ENCODE data around the gene BOK. TPM values are rescaled to one million over a fixed set of nuclear protein-coding genes. Genes with fewer than 3 reads are reported as not detected.
"Not testable (repeated sequence)": the region's sequence is repeated elsewhere in the genome, so short reads cannot be mapped to it uniquely, and the experiment has no call there.

BOK gene, protein sequence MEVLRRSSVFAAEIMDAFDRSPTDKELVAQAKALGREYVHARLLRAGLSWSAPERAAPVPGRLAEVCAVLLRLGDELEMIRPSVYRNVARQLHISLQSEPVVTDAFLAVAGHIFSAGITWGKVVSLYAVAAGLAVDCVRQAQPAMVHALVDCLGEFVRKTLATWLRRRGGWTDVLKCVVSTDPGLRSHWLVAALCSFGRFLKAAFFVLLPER
- 67.3 and 69.6 TPM in 2 replicates for total RNA-seq (2014; rRNA removed)
- polyA plus RNA-seq (2012), result 69.8 TPM

DNA sequence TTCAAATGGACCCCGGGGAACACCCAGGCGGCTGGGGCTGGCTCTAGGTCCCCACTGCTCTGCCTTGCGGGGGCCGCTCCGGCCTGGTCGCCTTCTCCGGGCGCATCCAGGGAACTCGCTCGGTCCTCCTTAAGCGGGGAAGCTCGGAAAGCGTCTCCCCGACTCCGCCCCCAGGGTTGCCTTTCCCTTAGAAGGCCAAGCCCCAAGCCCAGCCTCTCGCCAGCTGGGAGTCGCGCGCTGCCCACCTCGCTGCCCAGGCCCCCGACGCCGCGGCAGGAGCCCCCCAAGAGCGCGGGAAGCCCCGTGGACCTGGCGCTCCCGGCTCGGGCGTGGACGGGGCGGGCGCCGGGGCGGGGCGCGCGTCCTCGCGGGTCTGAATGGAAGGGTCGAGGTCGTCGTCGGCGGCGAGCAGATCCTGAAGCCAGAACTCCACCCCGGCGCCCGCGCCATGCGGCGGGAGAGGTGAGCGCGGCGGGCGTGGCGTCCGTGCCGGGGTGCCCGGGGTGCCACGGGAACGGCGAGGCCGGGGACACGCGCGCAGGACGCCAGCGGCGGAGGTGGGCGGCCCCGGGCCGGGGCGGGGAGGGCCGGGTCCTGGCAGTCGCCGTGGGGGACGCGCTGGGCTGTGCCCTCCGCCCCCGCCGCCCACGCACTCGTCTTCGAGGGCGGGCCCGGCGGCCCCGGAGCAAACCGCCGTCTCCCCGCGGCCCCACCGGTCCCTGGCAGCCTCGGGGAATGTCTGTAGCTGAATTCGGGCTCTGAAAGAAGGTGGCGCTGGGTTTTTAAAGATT is at the start of gene BOK:
BOK (plus strand) TSS at position 214 of the 791 bp plus-strand sequence. CDS start 739 bp downstream, outside the sequence.
- peak; percentile 82 for DNase-seq (ENCODE audit: low read depth)

DNA sequence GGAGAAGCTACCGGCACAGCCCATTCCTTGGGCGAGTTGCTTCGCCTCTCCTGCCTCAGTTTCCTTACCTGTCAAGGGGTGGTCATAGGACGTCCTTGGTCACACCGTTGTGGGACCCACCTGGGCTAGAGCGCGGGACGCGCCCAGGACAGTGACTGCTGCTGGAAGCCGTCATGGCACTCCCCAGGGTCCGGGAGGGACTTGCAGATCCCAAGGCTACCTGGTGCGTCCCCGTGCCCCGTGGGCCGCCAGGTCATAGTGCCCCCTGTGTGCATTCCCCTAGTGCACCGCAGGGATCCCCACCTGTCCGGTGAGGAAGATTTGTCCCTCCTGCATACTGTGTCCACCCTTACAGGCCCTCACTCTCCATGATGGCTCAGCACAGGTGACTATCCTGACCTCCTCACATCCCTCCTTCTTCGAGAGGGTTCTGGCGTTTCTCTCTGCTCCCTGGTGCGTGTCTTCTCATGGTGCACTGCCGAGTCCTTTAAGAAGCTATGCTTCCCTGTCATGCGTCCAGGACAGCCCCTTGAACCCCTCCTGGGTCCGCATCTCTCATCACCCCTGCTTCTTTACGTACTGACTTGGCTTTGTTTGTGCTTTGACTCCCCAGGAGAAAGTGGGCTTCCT is 49.3 kb upstream of the BOK start:
- DNase-seq (ENCODE audit: low read depth), result no peak

DNA sequence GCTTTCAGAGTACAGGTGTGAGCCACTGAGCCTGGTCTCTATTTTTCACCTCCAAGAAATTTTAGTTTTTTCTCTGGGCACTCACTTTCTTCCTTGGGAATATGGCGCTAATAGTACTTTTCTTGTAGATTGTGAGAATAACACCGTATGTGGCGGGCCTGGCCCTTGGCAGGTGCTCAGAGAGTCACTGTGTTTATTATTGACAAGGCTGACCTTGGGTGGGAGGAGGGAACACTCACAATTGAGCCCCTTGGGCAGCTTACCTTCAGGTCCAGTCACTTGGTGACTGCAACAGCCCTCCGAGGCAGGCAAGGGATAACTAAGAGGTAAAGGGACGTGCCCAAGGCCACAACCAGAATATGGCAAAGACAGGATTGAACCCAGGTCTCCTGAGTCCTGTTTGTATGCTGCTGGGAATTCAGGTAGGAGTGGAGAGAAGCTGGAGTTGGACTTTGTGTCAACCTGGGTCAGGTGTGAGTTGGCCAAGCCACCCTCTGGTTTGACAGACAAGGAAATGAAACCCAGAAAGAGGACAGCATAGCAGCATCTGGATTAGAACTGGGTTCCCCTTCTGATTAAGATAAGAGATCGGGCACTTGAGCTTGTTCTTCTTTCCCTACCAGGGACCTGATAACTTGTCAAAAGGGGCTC is 47.3 kb upstream of the BOK start:
- DNase-seq (ENCODE audit: low read depth), result no peak

DNA sequence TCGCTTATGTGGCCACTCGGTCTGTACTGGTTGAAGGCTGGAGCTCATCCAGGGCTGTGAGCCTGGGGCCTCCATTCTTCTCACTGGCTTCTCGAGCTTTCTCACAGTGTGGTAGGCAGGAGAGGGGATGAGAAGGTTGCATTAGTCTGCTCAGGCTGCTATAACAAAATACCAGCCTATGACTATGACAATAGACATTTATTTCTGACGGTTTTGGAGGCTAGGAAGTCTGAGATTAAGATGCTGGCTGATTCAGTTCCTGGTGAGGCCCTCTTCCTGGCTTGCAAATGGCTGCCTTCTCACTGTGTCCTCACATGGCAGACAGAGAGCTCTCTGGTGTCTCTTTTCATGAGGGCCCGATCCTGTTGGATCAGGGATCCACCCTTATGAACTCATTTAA is 44.0 kb upstream of the BOK start:
- DNase-seq (ENCODE audit: low read depth), result no peak

DNA sequence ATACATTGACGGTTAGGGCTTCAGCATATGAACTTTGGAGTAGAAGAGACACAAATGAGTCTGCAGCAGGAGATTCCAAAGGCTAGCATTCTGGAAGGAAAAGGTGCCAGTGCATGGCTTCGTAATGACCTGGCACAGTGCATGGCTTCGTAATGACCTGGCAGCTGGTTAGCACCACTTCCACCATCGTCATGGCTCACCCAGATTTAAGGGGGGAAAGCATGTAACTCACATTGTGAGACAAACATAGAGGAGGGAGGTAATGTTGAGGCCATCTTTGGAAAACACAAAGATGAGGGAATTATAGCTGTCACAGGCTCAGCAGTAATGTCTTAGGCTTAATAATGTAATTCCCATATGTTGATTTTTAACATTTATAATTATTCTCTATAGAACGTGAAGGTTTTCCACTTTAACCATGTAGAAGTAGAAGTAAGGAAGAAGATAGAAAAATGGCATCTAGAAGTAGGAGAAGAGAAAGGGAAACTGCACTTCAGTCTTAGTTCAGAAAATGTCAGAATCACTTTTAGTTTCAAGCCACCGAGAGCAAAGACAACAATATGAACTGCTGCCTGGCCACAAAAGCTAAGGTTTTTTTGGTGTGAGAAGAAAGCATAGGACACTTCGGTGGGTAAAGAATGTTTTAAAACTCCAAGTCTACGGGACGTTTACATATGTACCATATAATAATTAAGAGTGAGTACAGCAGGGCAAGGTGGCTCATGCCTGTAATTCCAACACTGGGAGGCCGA is 43.4 kb upstream of the BOK start:
- DNase-seq (ENCODE audit: low read depth), result no peak

DNA sequence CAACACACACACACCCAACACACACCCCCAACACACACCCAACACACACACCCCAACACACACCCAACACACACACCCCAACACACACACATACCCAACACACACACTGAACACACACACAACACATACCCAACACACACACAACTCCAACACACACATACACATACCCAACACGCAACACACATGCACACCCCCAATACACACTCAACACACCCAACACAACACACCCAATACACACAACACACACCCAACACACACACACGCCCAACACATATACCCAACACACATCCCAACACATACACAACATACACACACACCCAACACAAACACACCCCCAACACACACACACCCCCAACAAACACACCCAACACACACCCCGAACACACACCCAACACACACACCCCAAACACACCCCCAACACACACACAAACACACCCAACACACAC is 42.0 kb upstream of the BOK start:
- no peak for DNase-seq (ENCODE audit: low read depth)

DNA sequence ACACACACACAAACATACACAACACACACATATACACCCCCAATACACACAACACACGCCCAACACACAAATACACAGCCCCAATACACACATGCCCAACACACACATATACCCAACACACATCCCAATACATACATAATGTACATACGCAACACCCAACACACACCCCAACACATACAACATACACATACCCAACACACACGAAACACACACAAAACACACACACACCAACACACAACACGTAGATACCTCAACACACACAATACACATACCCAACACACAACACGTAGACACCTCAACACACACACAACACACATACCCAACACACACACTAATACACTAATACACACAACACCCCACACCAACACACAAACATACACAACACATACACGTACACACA is 41.2 kb upstream of the BOK start:
- DNase-seq (ENCODE audit: low read depth), result no peak

DNA sequence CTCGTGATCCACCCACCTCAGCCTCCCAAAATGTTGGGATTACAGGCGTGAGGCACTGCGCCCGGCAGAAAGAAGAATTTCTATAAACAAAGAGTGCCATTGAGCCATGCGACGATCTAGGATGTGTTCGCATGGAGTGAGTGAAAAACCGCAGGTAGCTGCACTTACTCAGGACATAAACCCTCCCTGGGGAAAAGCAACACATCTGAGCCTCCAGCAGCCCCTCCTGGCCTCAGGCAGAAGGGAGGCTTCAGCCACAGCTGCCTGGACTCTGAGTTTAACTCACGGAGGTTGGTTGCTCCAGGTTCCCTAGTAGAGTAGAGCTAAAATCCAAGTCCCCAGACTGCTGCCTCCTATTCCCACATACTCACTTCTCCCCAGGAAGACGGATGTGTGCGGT is 38.9 kb upstream of the BOK start:
- no peak for DNase-seq (ENCODE audit: low read depth)

DNA sequence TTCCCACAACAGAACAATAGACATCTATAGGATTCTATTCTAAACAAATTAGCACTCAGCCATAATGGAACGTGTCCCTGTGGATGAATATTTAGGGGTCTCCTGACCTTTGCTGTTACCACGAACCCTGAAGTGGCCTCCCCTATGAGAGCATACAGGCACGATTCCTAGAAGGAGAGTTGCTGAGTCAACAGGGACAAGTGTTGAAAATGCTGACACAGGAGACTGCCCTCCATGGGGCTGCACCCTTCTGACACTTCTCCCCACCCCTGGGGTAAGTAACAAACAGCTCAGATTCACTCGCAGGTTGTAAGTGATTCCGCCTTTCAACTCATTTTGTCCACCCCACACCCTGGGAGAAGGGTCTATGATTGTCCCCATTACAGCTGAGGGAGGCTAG is 36.1 kb upstream of the BOK start:
- DNase-seq (ENCODE audit: low read depth), result no peak

DNA sequence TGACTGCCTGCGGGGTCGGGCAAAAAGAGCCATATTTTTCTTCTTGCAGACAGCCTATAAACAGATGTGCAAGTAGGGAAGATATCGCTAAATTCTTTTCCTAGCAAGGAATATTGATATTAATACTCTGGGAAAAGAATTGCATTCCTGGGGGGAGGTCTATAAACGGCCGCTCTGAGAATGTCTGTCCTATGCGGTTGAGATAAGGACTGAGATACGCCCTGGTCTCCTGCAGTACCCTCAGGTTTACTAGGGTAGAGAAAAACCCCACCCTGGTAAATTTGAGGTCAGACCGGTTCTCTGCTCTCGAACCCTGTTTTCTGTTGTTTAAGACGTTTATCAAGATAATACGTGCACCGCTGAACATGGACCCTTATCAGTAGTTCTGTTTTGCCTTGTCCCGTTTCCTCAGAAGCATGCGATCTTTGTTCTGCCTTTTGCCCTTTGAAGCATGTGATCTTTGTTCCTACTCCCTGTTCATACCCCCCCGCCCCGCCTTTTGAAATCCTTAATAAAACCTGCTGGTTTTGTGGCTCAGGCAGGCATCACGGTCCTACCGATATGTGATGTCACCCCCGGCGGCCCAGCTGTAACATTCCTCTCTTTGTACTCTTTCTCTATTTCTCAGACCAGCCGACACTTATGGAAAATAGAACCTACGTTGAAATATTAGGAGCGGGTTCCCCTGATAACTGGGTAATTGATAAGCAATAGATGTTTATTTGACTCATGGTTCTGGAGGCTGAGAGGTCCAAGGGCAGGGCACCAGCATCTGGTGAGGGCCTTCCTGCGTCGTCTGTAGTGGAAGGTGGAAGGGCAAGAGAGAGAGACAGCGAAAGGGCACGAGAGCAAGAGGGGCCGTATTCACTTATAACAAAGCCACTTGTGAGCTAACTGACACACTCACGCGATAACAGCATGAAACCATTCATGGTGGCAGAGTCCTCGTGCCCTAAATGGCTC is 32.4 kb upstream of the BOK start:
- not testable (repeated sequence) for DNase-seq (ENCODE audit: low read depth)

DNA sequence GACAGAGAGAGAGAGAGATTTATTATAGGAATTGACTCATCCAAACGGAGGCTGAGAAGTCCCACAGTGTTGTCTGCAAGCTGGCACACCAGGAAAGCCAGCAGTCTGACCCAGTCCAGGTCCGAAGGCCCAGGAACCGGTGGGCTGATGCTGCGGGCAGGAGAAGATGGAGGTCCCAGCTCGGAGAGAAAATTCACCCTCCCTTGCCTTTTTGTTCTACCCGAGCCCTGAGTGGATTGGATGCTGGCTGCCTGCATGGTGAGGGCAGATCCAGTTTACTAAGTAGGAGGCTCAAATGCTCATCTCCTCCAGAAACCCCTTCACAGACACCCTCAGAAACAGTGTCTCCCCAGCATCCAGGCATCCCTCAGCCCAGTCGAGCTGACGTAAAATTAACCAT is 28.0 kb upstream of the BOK start:
- DNase-seq (ENCODE audit: low read depth), result no peak

DNA sequence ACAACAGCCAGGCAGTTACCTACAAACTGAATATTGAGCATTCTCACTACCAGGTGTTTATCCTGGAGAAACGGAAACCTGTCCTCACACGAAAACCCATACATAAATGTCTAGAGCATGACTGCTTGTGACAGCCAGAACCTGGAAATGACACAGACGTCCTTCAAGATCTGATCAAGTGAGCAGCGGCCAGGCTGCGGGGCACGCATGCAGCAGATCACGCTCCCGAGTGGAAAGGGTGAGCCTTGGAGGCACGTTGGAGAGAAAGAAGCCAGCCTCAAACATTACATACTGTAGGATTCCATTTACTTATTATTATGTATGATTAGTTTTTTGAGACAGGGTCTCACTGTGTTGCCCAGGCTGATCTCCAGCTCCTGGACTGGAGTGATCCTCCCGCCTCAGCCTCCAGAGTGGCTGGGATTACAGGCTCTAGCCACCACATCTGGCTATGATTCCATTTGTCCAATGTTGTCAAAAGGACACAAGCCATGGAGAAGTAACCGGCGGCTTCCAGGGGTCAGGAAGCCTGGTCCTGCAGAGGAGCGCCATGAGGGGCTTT is 27.3 kb upstream of the BOK start:
- DNase-seq (ENCODE audit: low read depth), result no peak

DNA sequence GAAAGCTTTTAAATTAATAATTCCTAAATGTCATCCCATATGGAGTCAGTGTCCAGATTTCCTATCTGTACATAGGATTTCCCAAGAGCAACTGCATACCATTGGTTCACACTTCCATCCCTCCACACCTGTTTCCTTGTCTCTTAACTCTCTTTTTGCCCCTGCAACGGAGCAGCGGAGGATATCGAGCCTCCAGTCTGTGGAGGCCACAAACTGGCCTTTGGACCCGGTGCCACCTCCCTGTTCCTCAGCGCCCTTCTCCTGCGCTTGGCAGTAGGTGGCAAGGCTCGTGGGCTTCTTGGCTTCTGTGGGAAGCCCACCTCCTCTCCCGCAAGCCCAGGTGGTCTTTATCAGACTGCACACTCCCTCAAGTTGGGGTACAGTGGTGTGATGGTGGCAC is 26.4 kb upstream of the BOK start:
- no peak for DNase-seq (ENCODE audit: low read depth)

DNA sequence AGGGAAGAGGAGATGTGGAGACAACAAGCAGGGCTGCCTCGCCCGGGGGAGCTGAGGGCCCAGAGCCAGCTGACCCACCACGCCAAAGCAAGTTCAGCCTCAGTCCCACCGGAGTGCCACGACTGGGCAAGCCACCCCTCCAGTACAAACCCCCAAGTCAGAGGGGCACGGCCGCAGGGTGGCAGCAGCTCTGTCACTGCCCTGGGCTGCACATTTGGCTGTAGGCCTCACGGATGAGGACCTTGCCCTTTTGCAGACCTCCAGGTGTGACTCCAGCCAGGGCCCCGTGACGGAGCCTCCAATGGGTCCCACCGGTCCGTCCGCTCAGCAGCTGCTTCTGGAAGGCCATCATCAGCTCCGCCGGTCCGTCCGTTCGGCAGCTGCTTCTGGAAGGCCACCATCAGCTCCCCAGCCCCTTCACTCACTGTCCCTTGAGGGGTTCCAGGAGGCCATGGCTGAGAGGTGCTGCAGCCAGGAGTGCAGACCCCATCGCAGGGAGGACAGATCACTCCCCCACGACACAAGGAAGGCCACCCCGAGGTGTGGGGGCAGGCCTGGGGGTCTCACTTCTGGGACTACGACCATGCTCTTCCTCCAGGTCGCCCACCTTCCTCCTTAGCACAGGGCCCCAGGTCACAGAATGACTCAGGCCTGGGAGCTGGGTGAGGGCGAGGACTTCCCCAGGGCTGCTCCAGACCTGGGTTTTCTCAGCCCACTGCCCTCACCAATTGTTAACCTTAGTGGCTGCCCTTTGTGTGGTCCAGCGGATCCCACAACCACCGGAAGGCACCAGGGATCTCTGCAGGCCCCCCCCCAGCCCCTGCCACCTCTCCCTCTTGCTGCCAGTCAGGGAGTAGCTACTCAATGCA is 25.6 kb upstream of the BOK start:
- DNase-seq (ENCODE audit: low read depth), result no peak

DNA sequence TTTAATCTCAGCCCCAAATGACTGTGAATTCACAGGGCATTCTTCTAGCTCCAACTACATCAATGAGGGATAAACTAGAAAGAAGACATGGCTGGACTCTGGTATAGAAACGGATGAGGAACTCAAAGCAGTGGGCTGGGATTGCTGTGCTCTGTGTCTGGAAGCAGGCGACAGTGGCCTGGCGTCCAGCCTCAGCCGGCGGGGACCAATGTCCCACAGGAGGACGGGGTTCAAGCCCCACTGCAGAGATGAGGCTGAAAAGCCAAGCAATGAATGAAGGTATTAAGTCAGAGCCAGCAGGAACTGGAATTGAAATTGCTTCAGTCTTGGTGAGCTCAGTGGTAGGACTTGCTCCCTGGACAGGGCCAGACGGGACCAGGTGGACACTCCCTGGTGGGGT is 24.3 kb upstream of the BOK start:
- DNase-seq (ENCODE audit: low read depth), result no peak

DNA sequence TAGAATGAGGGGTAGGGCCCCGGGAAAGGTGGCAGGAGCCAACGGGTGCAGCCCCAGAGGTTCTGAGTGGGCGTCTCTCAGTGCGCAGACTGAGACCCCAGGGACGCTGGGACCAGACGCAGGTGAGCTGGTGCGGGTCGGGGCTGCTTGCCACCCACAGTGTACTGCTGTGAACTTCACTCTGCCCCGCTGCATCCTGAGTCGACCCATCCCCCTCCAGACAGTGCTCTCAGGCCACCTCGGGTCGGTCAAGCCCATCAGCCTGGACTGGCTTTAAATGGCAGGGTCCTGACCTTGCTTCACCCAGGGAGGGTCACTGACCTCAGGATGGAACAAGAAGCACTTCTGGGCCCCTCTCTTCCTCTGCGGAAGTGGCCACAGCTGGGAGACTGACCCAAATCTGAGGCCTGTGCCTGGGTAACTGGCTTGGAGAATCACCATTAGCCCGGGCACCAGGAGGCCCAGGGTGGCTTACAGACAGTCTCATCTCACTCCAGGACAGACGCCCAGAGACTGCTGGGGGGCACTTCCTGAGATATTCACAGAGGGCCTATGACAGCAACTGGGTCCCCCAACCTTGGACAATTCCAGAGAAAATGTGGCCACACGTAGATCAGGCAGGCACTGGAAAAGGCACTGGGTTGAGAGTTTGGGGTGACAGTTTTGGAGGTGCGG is 23.7 kb upstream of the BOK start:
- DNase-seq (ENCODE audit: low read depth), result no peak

DNA sequence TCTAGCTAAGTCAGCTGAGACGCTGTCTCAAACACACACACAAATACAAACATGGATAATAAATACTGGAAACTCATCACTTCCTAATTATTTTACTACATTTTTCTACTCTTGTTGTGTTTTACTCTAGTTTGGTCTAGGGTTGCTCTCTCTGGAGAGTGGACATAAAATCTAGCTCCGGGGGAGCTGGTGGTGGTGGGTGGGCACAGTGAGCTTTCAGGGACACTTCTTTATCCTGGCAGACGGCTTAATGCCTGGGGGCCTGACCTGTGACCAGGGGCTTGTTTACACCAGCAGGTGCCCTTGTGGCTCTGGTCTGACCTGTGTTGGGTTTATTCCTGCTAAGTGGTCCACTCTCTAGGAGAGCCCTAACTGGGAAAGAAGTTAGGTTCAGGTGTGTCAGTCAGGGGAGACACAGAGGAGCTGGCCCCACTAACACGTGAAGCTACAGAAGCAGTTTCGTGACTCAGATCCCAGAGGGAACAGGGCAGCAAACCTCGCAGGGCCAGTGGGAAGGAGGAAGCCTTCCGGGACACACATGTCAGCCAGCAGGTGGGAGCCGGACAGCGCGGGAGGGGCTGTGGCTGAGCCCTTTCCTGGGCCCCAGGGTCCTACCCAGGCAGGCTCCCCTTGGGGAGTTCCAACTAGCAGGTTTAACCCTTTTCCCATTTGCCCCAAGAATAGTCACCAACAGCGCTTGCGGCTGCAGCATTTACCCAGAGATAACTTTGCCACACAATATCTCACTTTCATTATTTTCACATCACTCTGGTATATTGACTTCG is 22.5 kb upstream of the BOK start:
- DNase-seq (ENCODE audit: low read depth), result no peak
